ENCODE measurements around the gene RUNX1.
A peak's percentile ranks its signal among the peaks of the same experiment; 100 is the strongest.

RUNX1 gene

GRCh38 chr21:34923202-34923601, 125.9 kb downstream of the RUNX1 start:
- Histone ChIP-seq H3K4me1 (ENCODE audit: control insufficient read depth in 1 of 2, insufficient read depth in 1 of 2, low read depth in 1 of 2, low read length in 1 of 2) (peaks cover 23 to 28% of the 10 kb centered on the region in 2 experiments), H3K36me3 (no peaks in the 10 kb centered on the region), H3K27ac (no peak overlapping the region), H3K9me3 (no peaks in the 10 kb centered on the region), H3K4me3 (ENCODE audit: low read depth in 1 of 2, low read length in 1 of 2) (no peak overlapping the region), H3K27me3 (no peaks in the 10 kb centered on the region)
- no peak for TF ChIP-seq CTCF (IDR thresholded peaks at IDR 0.05)

GRCh38 chr21:34922479-34922878, 126.6 kb downstream of the RUNX1 start:
- Histone ChIP-seq H3K27ac (no peak overlapping the region), H3K9me3 (no peaks in the 10 kb centered on the region), H3K4me3 (ENCODE audit: low read depth in 1 of 2, low read length in 1 of 2) (no peak overlapping the region), H3K36me3 (no peaks in the 10 kb centered on the region), H3K27me3 (no peaks in the 10 kb centered on the region), H3K4me1 (ENCODE audit: control insufficient read depth in 1 of 2, insufficient read depth in 1 of 2, low read depth in 1 of 2, low read length in 1 of 2) (peaks cover 23 to 28% of the 10 kb centered on the region in 2 experiments)
- TF ChIP-seq CTCF (IDR thresholded peaks at IDR 0.05), result no peak

- Histone ChIP-seq H3K27ac (no peak overlapping the region), H3K4me1 (ENCODE audit: control insufficient read depth in 1 of 2, insufficient read depth in 1 of 2, low read depth in 1 of 2, low read length in 1 of 2) (peaks cover 14 to 16% of the 10 kb centered on the region in 2 experiments), H3K4me3 (ENCODE audit: low read depth in 1 of 2, low read length in 1 of 2) (no peak overlapping the region), H3K9me3 (no peaks in the 10 kb centered on the region), H3K36me3 (no peaks in the 10 kb centered on the region), H3K27me3 (no peaks in the 10 kb centered on the region)
- no peak for TF ChIP-seq CTCF (IDR thresholded peaks at IDR 0.05)
Measured at GRCh38 chr21:34921151-34921550, 128.0 kb downstream of the RUNX1 start.

GRCh38 chr21:34919406-34919805, 129.7 kb downstream of the RUNX1 start:
- no peak for TF ChIP-seq CTCF (IDR thresholded peaks at IDR 0.05)
- Histone ChIP-seq H3K27ac (no peak overlapping the region), H3K9me3 (no peaks in the 10 kb centered on the region), H3K4me1 (ENCODE audit: control insufficient read depth in 1 of 2, insufficient read depth in 1 of 2, low read depth in 1 of 2, low read length in 1 of 2) (peaks cover 17 to 19% of the 10 kb centered on the region in 2 experiments), H3K36me3 (no peaks in the 10 kb centered on the region), H3K27me3 (no peaks in the 10 kb centered on the region), H3K4me3 (ENCODE audit: low read depth in 1 of 2, low read length in 1 of 2) (no peak overlapping the region)

- H3K4me1 ChIP-seq (ENCODE audit: control insufficient read depth in 1 of 2, insufficient read depth in 1 of 2, low read depth in 1 of 2, low read length in 1 of 2), result peaks cover 45 to 46% of the 10 kb centered on the region in 2 experiments
- H3K9me3 ChIP-seq, result no peaks in the 10 kb centered on the region
- H3K27ac ChIP-seq, result no peak overlapping the region
- H3K36me3 ChIP-seq, result no peaks in the 10 kb centered on the region
- no peak overlapping the region for H3K4me3 ChIP-seq (ENCODE audit: low read depth in 1 of 2, low read length in 1 of 2)
- H3K27me3 ChIP-seq, result no peaks in the 10 kb centered on the region
- TF ChIP-seq CTCF (IDR thresholded peaks at IDR 0.05), result no peak
Measured at GRCh38 chr21:34916446-34916845, 132.7 kb downstream of the RUNX1 start.

- Histone ChIP-seq H3K9me3 (no peaks in the 10 kb centered on the region), H3K27me3 (no peaks in the 10 kb centered on the region), H3K4me3 (ENCODE audit: low read depth in 1 of 2, low read length in 1 of 2) (no peak overlapping the region), H3K27ac (peak overlapping the region; percentile 44), H3K4me1 (ENCODE audit: control insufficient read depth in 1 of 2, insufficient read depth in 1 of 2, low read depth in 1 of 2, low read length in 1 of 2) (peaks cover 56% of the 10 kb centered on the region in 2 experiments), H3K36me3 (no peaks in the 10 kb centered on the region)
- TF ChIP-seq CTCF (IDR thresholded peaks at IDR 0.05), result no peak
Measured at GRCh38 chr21:34915364-34915841, 133.7 kb downstream of the RUNX1 start.
